Neuronal stem cell (in vitro differentiated cells): Measurements from ENCODE around the gene ARHGEF12.

ENCODE experiments used
- DNase-seq: peaks from one replicate; pipeline ENCODE4 v3.0.0-alpha.2; 2013; ENCODE audit warnings: low spot score
- H2AFZ ChIP-seq: one replicate; pipeline ENCODE4 v1.6.1; 2013; ENCODE audit warnings: mild to moderate bottlenecking, low read length, inconsistent platforms
- H2AK5ac ChIP-seq: 2 replicates; pipeline ENCODE4 v1.6.1; 2013; ENCODE audit warnings: low read depth, mild to moderate bottlenecking, inconsistent platforms, low read length, moderate library complexity, mixed read lengths
- H2BK120ac ChIP-seq: 2 replicates; pipeline ENCODE4 v1.6.1; 2013; ENCODE audit warnings: low read depth, mild to moderate bottlenecking, inconsistent platforms, low read length, moderate library complexity, mixed read lengths
- H2BK12ac ChIP-seq: one replicate; pipeline ENCODE4 v1.6.1; 2013; ENCODE audit warnings: low read length, inconsistent platforms
- H2BK15ac ChIP-seq: 2 replicates; pipeline ENCODE4 v1.6.1; 2013; ENCODE audit warnings: mild to moderate bottlenecking, low read length, inconsistent platforms, mixed read lengths
- H2BK5ac ChIP-seq: one replicate; pipeline ENCODE4 v1.6.1; 2013; ENCODE audit warnings: inconsistent platforms, mild to moderate bottlenecking, low read length, moderate library complexity
- H3K14ac ChIP-seq: one replicate; pipeline ENCODE4 v1.6.1; 2013; ENCODE audit warnings: low read length, inconsistent platforms
- H3K18ac ChIP-seq: 2 replicates; pipeline ENCODE4 v1.6.1; 2013; ENCODE audit warnings: low read length, inconsistent platforms
- H3K23ac ChIP-seq: 2 replicates; pipeline ENCODE4 v1.6.1; 2013; ENCODE audit warnings: low read depth, mild to moderate bottlenecking, mixed read lengths, low read length, inconsistent platforms; ENCODE audit not compliant: poor library complexity
- H3K27ac ChIP-seq: replicated peaks from 3 replicates; pipeline ENCODE4 v1.5.1; 2013; ENCODE audit warnings: low read length, inconsistent platforms
- H3K27me3 ChIP-seq, 3 experiments: 2 replicates each; pipeline ENCODE4 v1.6.1; 2013; ENCODE audit warnings: low read length in 3 of 3, mild to moderate bottlenecking in 2 of 3, inconsistent platforms in 1 of 3, low read depth in 1 of 3, mixed read lengths in 1 of 3, moderate library complexity in 1 of 3; ENCODE audit not compliant: control insufficient read depth in 3 of 3, insufficient read depth in 3 of 3
- H3K36me3 ChIP-seq, 2 donors: replicated peaks in 1 of 2; 2 replicates each; pipeline ENCODE4 v1.6.1; 2013; ENCODE audit warnings: low read length in 2 of 2; ENCODE audit not compliant: control insufficient read depth in 2 of 2, insufficient read depth in 2 of 2
- H3K4ac ChIP-seq: 2 replicates; pipeline ENCODE4 v1.6.1; 2013; ENCODE audit warnings: inconsistent platforms, mild to moderate bottlenecking, low read length, moderate library complexity
- H3K4me1 ChIP-seq, 2 donors: 1 replicate in 1 of 2; 2 replicates in 1 of 2; pipeline ENCODE4 v1.6.1; 2013; ENCODE audit warnings: low read length in 2 of 2, low read depth in 1 of 2; ENCODE audit not compliant: control insufficient read depth in 2 of 2, insufficient read depth in 1 of 2
- H3K4me2 ChIP-seq: one replicate; pipeline ENCODE4 v1.6.1; 2013; ENCODE audit warnings: mild to moderate bottlenecking, low read length, inconsistent platforms; ENCODE audit not compliant: insufficient read depth, poor library complexity, severe bottlenecking
- H3K4me3 ChIP-seq, 2 donors: 2 replicates each; pipeline ENCODE4 v1.5.1; 2013; ENCODE audit warnings: low read length in 2 of 2, mild to moderate bottlenecking in 2 of 2, inconsistent platforms in 1 of 2, moderate library complexity in 1 of 2
- H3K79me1 ChIP-seq: one replicate; pipeline ENCODE4 v1.6.1; 2013; ENCODE audit warnings: low read depth, mild to moderate bottlenecking, inconsistent platforms, low read length, moderate library complexity
- H3K9ac ChIP-seq: one replicate; pipeline ENCODE4 v1.6.1; 2013; ENCODE audit warnings: mild to moderate bottlenecking, low read depth, low read length, inconsistent platforms; ENCODE audit not compliant: poor library complexity
- H3K9me3 ChIP-seq, 2 donors: replicated peaks in 1 of 2; 2 replicates each; pipeline versions ENCODE3 to v1.6.1; 2013; ENCODE audit warnings: low read length in 2 of 2, mild to moderate bottlenecking in 2 of 2, inconsistent platforms in 1 of 2, low read depth in 1 of 2, mixed read lengths in 1 of 2, moderate library complexity in 1 of 2; ENCODE audit not compliant: control insufficient read depth in 2 of 2, insufficient read depth in 1 of 2
- H4K8ac ChIP-seq: one replicate; pipeline ENCODE4 v1.6.1; 2013; ENCODE audit warnings: low read depth, mild to moderate bottlenecking, inconsistent platforms, low read length, moderate library complexity
- H4K91ac ChIP-seq: one replicate; pipeline ENCODE4 v1.6.1; 2013; ENCODE audit warnings: low read length, low read depth, mild to moderate bottlenecking, inconsistent platforms; ENCODE audit not compliant: poor library complexity
- WGBS, 2 donors: extraction: QIAGEN DNeasy Blood & Tissue Kit; methylation state at CpG; one replicate each; pipeline ENCODE4 v1.1.7; 2013; ENCODE audit warnings: missing lambda C conversion rate in 2 of 2, mixed read lengths in 1 of 2; ENCODE audit not compliant: insufficient read length in 2 of 2, insufficient replicate concordance in 1 of 2; ENCODE audit errors: extremely low coverage in 2 of 2; 5-methylcytosine and 5-hydroxymethylcytosine counted together

The ARHGEF12 gene

DNA sequence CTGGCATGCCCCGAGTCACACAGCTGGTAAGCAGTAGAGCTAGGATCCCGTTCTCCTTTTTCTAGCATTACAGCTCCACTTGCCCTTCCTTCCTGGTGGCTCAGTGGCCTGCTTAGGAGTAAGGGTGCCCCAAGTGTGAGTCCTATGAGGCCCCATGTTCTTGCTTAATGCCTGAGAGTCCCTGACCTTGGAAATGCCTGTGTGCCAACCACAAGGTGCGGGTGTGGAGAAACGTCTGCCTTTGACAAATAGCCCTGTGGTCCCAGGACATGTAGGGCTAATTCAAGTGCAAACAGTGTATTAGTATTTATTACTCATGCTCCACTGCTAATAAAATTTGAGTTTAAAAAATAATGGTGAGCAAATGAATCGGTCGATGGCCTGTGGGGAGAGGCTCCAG, 193.7 kb downstream of the ARHGEF12 start:
- Histone ChIP-seq H2BK15ac (no peak overlapping the region), H3K18ac (no peak overlapping the region), H2BK120ac (no peak overlapping the region), H2AFZ (no peak overlapping the region), H3K4me3 (no peak overlapping the region), H3K9ac (no peak overlapping the region), H3K9me3 (no peaks in the 10 kb centered on the region), H3K4ac (no peak overlapping the region), H2BK12ac (no peak overlapping the region), H3K4me1 (peaks cover 10 to 12% of the 10 kb centered on the region in 2 donors), H3K23ac (no peak overlapping the region), H4K8ac (no peak overlapping the region), H3K79me1 (no peaks in the 10 kb centered on the region), H2AK5ac (no peak overlapping the region), H2BK5ac (no peak overlapping the region), H3K27me3 (peaks cover 0 to 5% (median 0%) of the 10 kb centered on the region in 3 experiments), H4K91ac (no peak overlapping the region), H3K36me3 (no peaks in the 10 kb centered on the region), H3K14ac (no peak overlapping the region), H3K27ac (no peak overlapping the region), H3K4me2 (no peak overlapping the region)
- WGBS, 2 donors = no CpG with 5 or more reads among the region's 6 CpGs
- DNase-seq = no peak

DNA sequence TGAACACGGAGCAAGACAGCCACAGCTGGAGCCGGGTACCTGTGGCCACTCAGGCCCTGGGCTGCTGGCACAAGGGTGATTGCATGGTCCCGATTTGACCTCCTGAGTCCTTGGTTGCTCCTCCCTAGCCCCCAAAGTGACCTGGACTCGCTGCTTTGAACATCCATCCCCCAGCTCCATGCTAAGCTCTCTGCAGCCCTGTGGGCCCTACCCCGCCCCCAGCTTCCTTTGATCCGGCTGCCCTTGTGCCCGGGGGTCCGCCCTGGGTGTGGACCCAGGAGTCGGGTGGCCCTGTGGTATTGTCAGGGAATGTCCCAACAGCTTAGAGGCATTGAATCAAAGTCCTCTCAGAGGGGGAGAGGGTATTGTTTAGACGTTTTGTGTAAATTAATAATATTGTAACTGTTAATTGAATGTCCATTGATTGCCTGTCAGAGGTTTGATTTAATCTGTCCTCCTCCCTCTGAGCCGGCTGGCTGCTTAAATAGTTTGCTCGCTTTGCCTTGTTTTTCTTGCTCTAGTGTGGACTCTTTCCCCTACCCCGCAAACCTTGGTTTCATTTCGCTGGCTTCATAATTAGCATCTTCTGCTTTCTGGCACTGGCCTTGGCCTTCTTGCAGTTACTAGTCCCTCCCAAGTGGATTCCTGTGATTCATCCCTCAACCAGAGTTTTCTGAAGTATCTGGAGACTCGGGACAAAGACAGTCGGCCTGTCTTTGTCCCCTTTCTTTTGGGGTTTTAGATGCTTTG, 196.0 kb downstream of the ARHGEF12 start:
- no peak for DNase-seq
- Histone ChIP-seq H4K8ac (no peak overlapping the region), H4K91ac (no peak overlapping the region), H3K18ac (no peak overlapping the region), H3K4me3 (no peak overlapping the region), H3K4ac (no peak overlapping the region), H3K9ac (no peak overlapping the region), H2BK120ac (no peak overlapping the region), H2BK12ac (no peak overlapping the region), H2BK5ac (no peak overlapping the region), H3K14ac (no peak overlapping the region), H2AFZ (peak overlapping the region; percentile 12), H2BK15ac (no peak overlapping the region), H3K27ac (no peak overlapping the region), H3K79me1 (no peaks in the 10 kb centered on the region), H3K9me3 (no peaks in the 10 kb centered on the region), H3K23ac (no peak overlapping the region), H3K27me3 (peaks cover 0 to 5% (median 0%) of the 10 kb centered on the region in 3 experiments), H3K36me3 (no peaks in the 10 kb centered on the region), H2AK5ac (peak overlapping the region; percentile 68), H3K4me1 (peaks cover 10 to 12% of the 10 kb centered on the region in 2 donors), H3K4me2 (peak overlapping the region; percentile 26)
- no CpG with 5 or more reads among the region's 16 CpGs for WGBS, 2 donors

DNA sequence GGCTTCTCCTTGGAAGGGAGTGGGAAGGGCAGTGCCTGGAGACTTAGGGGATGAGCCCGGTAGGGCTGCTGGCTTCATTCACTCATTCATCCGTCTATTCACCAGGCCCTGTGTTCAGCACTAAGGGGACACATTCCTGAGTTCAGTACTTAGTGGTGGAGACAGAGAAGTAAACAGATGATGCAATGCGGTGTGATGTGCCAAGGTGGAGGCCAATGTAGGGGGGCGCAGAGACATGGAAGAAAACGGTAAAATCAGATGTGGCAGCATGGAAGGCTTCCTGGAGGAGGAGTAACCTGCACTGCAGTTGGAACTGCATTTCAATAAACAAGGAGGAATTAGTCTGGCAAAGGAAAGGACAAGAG, 196.6 kb downstream of the ARHGEF12 start:
- Histone ChIP-seq H3K23ac (no peak overlapping the region), H3K18ac (no peak overlapping the region), H2AK5ac (no peak overlapping the region), H2BK120ac (no peak overlapping the region), H3K9me3 (no peaks in the 10 kb centered on the region), H2BK5ac (no peak overlapping the region), H3K9ac (no peak overlapping the region), H4K8ac (no peak overlapping the region), H3K4ac (no peak overlapping the region), H4K91ac (no peak overlapping the region), H3K14ac (no peak overlapping the region), H3K4me2 (no peak overlapping the region), H3K27ac (no peak overlapping the region), H2BK15ac (no peak overlapping the region), H3K79me1 (no peaks in the 10 kb centered on the region), H2AFZ (peak overlapping the region; percentile 12), H3K27me3 (peaks cover 0 to 5% (median 0%) of the 10 kb centered on the region in 3 experiments), H3K36me3 (no peaks in the 10 kb centered on the region), H3K4me3 (no peak overlapping the region), H3K4me1 (peaks cover 8 to 10% of the 10 kb centered on the region in 2 donors), H2BK12ac (no peak overlapping the region)
- DNase-seq = no peak
- WGBS, 2 donors = no CpG with 5 or more reads among the region's 5 CpGs

DNA sequence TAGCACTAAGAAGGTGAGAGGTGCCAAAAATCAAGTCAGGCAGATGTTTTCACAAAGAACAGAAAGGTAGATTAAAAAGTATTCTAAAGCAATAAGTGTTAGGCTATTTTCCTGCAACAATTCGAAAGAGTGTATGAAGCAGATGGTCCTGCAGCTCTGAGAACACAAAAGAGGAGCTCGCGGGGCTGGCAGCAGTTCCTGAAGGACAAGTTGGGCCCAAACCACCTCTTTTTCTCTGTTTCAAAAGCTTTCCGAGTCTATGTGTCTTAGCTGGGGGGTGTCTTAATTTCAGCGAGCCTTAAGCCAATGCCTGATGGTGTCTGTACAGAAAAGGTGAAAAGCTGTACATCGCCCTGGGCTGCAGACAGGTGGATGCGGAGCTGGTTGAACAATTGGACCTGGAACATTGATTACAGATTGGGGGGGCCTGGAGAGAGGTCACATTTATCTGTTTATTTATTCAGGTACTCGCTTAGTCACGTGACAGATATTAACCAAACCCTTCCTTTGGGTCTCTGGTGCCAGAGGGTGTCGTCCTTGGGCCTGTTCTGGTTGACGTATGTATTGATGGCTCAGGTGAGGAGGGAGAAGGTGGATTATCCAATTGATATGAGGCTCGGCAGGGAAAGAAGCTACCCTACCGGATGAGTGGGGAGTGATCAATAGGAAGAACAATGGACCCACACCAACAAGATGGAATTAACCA, 200.0 kb downstream of the ARHGEF12 start:
- Histone ChIP-seq H2BK15ac (no peak overlapping the region), H2AFZ (no peak overlapping the region), H3K27me3 (no peaks in the 10 kb centered on the region), H3K23ac (no peak overlapping the region), H3K36me3 (no peaks in the 10 kb centered on the region), H3K4me2 (no peak overlapping the region), H3K18ac (no peak overlapping the region), H3K4me3 (no peak overlapping the region), H2BK5ac (no peak overlapping the region), H4K91ac (no peak overlapping the region), H3K27ac (no peak overlapping the region), H3K79me1 (no peaks in the 10 kb centered on the region), H3K9ac (no peak overlapping the region), H3K4ac (no peak overlapping the region), H2BK12ac (no peak overlapping the region), H3K14ac (no peak overlapping the region), H4K8ac (no peak overlapping the region), H3K9me3 (no peaks in the 10 kb centered on the region), H2BK120ac (no peak overlapping the region), H3K4me1 (peaks cover 8 to 10% of the 10 kb centered on the region in 2 donors), H2AK5ac (no peak overlapping the region)
- WGBS, 2 donors = no CpG with 5 or more reads among the region's 13 CpGs
- no peak for DNase-seq
